ENCODE measurements around the gene IQCK.

DNA sequence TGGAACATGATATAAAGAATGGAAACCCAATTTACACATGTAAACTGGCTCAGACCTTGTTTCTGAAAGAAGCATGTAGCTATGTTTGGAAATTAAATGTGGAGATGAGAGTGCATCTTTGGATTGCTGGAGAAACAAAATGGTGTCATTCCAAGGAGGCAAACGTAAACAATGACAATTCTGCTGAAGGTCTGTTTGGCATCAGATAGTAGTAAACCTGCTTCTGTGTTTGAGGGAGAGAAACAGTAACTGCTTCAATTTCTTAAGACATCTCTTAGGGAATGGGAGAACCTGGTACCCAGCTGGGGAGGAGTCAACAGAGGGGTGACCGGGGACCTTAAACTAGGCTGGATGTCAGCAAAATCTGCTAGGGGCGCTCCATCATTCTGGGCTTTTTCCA lies 143.1 kb downstream of the IQCK start:
- TF ChIP-seq, protein P1, sequence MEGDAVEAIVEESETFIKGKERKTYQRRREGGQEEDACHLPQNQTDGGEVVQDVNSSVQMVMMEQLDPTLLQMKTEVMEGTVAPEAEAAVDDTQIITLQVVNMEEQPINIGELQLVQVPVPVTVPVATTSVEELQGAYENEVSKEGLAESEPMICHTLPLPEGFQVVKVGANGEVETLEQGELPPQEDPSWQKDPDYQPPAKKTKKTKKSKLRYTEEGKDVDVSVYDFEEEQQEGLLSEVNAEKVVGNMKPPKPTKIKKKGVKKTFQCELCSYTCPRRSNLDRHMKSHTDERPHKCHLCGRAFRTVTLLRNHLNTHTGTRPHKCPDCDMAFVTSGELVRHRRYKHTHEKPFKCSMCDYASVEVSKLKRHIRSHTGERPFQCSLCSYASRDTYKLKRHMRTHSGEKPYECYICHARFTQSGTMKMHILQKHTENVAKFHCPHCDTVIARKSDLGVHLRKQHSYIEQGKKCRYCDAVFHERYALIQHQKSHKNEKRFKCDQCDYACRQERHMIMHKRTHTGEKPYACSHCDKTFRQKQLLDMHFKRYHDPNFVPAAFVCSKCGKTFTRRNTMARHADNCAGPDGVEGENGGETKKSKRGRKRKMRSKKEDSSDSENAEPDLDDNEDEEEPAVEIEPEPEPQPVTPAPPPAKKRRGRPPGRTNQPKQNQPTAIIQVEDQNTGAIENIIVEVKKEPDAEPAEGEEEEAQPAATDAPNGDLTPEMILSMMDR (tag by site-specific recombination; IDR thresholded peaks at IDR 0.05) = no peak
- TF ChIP-seq ZNF530 (tag by site-specific recombination; IDR thresholded peaks at IDR 0.05; ENCODE audit: low read depth) (no peak), SALL2 (tag by site-specific recombination; IDR thresholded peaks at IDR 0.05; ENCODE audit: borderline replicate concordance) (no peak)
- TF ChIP-seq, protein P2, sequence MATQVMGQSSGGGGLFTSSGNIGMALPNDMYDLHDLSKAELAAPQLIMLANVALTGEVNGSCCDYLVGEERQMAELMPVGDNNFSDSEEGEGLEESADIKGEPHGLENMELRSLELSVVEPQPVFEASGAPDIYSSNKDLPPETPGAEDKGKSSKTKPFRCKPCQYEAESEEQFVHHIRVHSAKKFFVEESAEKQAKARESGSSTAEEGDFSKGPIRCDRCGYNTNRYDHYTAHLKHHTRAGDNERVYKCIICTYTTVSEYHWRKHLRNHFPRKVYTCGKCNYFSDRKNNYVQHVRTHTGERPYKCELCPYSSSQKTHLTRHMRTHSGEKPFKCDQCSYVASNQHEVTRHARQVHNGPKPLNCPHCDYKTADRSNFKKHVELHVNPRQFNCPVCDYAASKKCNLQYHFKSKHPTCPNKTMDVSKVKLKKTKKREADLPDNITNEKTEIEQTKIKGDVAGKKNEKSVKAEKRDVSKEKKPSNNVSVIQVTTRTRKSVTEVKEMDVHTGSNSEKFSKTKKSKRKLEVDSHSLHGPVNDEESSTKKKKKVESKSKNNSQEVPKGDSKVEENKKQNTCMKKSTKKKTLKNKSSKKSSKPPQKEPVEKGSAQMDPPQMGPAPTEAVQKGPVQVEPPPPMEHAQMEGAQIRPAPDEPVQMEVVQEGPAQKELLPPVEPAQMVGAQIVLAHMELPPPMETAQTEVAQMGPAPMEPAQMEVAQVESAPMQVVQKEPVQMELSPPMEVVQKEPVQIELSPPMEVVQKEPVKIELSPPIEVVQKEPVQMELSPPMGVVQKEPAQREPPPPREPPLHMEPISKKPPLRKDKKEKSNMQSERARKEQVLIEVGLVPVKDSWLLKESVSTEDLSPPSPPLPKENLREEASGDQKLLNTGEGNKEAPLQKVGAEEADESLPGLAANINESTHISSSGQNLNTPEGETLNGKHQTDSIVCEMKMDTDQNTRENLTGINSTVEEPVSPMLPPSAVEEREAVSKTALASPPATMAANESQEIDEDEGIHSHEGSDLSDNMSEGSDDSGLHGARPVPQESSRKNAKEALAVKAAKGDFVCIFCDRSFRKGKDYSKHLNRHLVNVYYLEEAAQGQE (tag by site-specific recombination; IDR thresholded peaks at IDR 0.05) = no peak

All from HEK293 (cell line).